ENCODE measurements around the gene LIPI.
"Not testable (repeated sequence)": the region's sequence is repeated elsewhere in the genome, so short reads cannot be mapped to it uniquely, and the experiment has no call there.

LIPI gene

GRCh38 chr21:14215971-14216641 lies 5.4 kb upstream of the LIPI start, which contains the start of gene RBM11:
Gene RBM11 (plus strand): TSS chr21:14216157. CDS start chr21:14216187, 30 bp downstream.
- Histone ChIP-seq H3K4me1 (ENCODE audit: insufficient read depth, low read length) (no peaks in the 10 kb centered on the region), H2AFZ (ENCODE audit: low read depth, low read length) (peak within 1 kb of the TSS; percentile 99), H3K27me3 (ENCODE audit: insufficient read depth, low read length) (peaks cover 8% of the 10 kb centered on the region), H3K9me3 (ENCODE audit: low read length) (no peaks in the 10 kb centered on the region), H3K4me3 (ENCODE audit: low read length) (peak within 1 kb of the TSS; percentile 81), H3K36me3 (ENCODE audit: insufficient read depth, low read length) (no peaks in the 10 kb centered on the region)

DNA sequence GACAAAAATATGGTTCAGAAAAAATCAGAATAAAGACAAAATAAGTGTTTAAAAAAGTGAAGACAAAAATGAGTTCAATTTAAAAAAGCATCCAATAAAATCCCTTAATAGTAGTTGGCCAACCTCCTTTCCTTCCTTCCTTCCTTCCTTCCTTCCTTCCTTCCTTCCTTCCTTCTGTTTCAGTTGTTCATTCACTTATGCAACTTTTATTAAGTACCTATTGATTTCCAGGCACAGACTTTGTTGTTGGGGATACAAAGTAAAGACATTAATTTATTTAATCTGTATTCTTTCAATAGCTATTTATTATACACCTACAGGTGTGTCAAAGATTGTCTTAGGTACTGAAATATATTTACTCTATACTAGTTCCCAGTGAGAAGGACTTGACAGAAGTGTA lies 2.4 kb upstream of the LIPI start:
- Histone ChIP-seq H3K27me3 (ENCODE audit: insufficient read depth, low read length) (peaks cover 16% of the 10 kb centered on the region), H3K9me3 (ENCODE audit: low read length) (no peaks in the 10 kb centered on the region), H3K36me3 (ENCODE audit: insufficient read depth, low read length) (no peaks in the 10 kb centered on the region), H3K4me1 (ENCODE audit: insufficient read depth, low read length) (no peaks in the 10 kb centered on the region), H3K4me3 (ENCODE audit: low read length) (no peak overlapping the region), H2AFZ (ENCODE audit: low read depth, low read length) (no peak overlapping the region)

DNA sequence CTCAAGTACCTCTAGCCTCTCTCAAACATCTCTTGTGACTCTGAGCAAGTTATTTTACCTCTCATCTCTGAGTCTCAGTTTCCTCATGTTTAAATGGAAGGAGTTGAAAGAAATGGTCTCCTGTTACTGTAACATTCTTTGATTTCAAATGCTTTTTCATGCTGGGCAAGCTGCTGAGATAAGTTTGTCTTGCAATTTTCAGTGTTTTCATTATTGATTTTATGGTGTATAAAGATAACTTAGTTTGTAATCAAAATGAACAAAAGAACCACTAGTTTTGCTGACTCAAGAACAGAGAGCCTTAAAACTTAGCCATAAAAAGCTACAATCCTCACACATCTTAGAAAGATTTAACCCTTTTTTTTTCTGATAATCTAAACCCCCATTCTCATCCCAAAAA lies 4.5 kb downstream of the LIPI start:
- H3K9me3 ChIP-seq (ENCODE audit: low read length) = no peaks in the 10 kb centered on the region
- H3K4me3 ChIP-seq (ENCODE audit: low read length) = no peak overlapping the region
- no peak overlapping the region for H2AFZ ChIP-seq (ENCODE audit: low read depth, low read length)
- peaks cover 10% of the 10 kb centered on the region for H3K27me3 ChIP-seq (ENCODE audit: insufficient read depth, low read length)
- H3K4me1 ChIP-seq (ENCODE audit: insufficient read depth, low read length) = no peaks in the 10 kb centered on the region
- H3K36me3 ChIP-seq (ENCODE audit: insufficient read depth, low read length) = no peaks in the 10 kb centered on the region

- H2AFZ ChIP-seq (ENCODE audit: low read depth, low read length); H3K4me3 ChIP-seq (ENCODE audit: low read length); H3K36me3 ChIP-seq (ENCODE audit: insufficient read depth, low read length); H3K9me3 ChIP-seq (ENCODE audit: low read length); H3K4me1 ChIP-seq (ENCODE audit: insufficient read depth, low read length); H3K27me3 ChIP-seq (ENCODE audit: insufficient read depth, low read length): not testable (repeated sequence)
Observed at GRCh38 chr21:14166463-14167223, 44.1 kb downstream of the LIPI start.

DNA sequence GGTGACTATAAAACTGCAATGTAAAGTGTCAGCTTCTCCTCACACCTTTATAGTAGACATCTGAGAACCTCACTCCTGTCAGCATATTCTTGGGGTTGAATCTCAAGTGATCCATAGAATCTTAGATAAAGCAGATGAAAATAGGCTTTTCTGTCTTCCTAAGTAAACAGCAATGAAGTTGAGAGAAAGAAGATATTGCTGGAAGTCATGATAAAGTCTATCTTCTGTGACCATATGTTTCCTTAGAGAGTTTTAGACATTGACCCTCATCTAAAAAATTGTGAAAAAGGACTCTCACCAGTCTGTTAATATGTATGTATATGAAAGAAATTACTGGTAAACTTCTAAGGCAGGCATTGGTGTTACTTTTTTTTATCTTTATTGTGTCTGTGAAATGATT lies 66.8 kb downstream of the LIPI start:
- H3K36me3 ChIP-seq (ENCODE audit: insufficient read depth, low read length) = no peaks in the 10 kb centered on the region
- no peak overlapping the region for H2AFZ ChIP-seq (ENCODE audit: low read depth, low read length)
- H3K4me3 ChIP-seq (ENCODE audit: low read length) = no peak overlapping the region
- no peaks in the 10 kb centered on the region for H3K9me3 ChIP-seq (ENCODE audit: low read length)
- H3K4me1 ChIP-seq (ENCODE audit: insufficient read depth, low read length) = no peaks in the 10 kb centered on the region
- no peaks in the 10 kb centered on the region for H3K27me3 ChIP-seq (ENCODE audit: insufficient read depth, low read length)

GRCh38 chr21:14124266-14124665 lies 86.5 kb downstream of the LIPI start:
- H3K27me3 ChIP-seq (ENCODE audit: insufficient read depth, low read length) = no peaks in the 10 kb centered on the region
- no peaks in the 10 kb centered on the region for H3K9me3 ChIP-seq (ENCODE audit: low read length)
- H3K4me1 ChIP-seq (ENCODE audit: insufficient read depth, low read length) = no peaks in the 10 kb centered on the region
- H3K36me3 ChIP-seq (ENCODE audit: insufficient read depth, low read length) = no peaks in the 10 kb centered on the region
- H3K4me3 ChIP-seq (ENCODE audit: low read length) = no peak overlapping the region
- H2AFZ ChIP-seq (ENCODE audit: low read depth, low read length) = no peak overlapping the region

DNA sequence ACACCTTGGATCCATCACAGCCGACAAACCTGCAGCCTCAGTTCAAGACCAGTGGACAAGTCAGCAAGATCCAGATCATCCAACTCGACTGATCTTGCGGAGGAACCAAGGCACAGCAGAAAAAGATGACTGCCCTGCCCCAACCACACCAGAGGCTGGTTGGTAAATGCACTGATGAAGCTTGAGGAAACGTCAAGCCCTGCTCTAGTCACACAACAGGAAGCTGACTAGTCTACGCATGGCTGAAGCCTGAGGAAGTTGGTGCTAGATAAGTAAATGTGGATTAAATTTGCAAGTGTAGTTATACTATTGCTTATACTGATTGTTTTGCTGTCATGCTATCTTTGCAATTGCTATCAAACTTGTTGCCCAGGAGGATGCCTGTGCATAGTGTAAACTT lies 89.0 kb downstream of the LIPI start:
- Histone ChIP-seq H3K4me3 (ENCODE audit: low read length) (no peak overlapping the region), H3K9me3 (ENCODE audit: low read length) (no peaks in the 10 kb centered on the region), H3K4me1 (ENCODE audit: insufficient read depth, low read length) (no peaks in the 10 kb centered on the region)

GRCh38 chr21:14120091-14120734 lies 90.5 kb downstream of the LIPI start:
- no peak overlapping the region for H3K4me3 ChIP-seq (ENCODE audit: low read length)

More for the DNA sequence above, 89.0 kb downstream of the LIPI start:
- no peak overlapping the region for H2AFZ ChIP-seq (ENCODE audit: low read depth, low read length)
- H3K27me3 ChIP-seq (ENCODE audit: insufficient read depth, low read length) = no peaks in the 10 kb centered on the region
- no peaks in the 10 kb centered on the region for H3K36me3 ChIP-seq (ENCODE audit: insufficient read depth, low read length)

GRCh38 chr21:14119038-14119437 lies 91.7 kb downstream of the LIPI start:
- H3K9me3 ChIP-seq (ENCODE audit: low read length) = no peaks in the 10 kb centered on the region
- H3K36me3 ChIP-seq (ENCODE audit: insufficient read depth, low read length) = peaks cover 3% of the 10 kb centered on the region
- H3K4me1 ChIP-seq (ENCODE audit: insufficient read depth, low read length) = no peaks in the 10 kb centered on the region
- no peak overlapping the region for H2AFZ ChIP-seq (ENCODE audit: low read depth, low read length)
- H3K4me3 ChIP-seq (ENCODE audit: low read length) = no peak overlapping the region
- no peaks in the 10 kb centered on the region for H3K27me3 ChIP-seq (ENCODE audit: insufficient read depth, low read length)

More at GRCh38 chr21:14120091-14120734, 90.5 kb downstream of the LIPI start:
- Histone ChIP-seq H3K27me3 (ENCODE audit: insufficient read depth, low read length) (no peaks in the 10 kb centered on the region), H2AFZ (ENCODE audit: low read depth, low read length) (no peak overlapping the region), H3K9me3 (ENCODE audit: low read length) (no peaks in the 10 kb centered on the region), H3K4me1 (ENCODE audit: insufficient read depth, low read length) (no peaks in the 10 kb centered on the region), H3K36me3 (ENCODE audit: insufficient read depth, low read length) (no peaks in the 10 kb centered on the region)

DNA sequence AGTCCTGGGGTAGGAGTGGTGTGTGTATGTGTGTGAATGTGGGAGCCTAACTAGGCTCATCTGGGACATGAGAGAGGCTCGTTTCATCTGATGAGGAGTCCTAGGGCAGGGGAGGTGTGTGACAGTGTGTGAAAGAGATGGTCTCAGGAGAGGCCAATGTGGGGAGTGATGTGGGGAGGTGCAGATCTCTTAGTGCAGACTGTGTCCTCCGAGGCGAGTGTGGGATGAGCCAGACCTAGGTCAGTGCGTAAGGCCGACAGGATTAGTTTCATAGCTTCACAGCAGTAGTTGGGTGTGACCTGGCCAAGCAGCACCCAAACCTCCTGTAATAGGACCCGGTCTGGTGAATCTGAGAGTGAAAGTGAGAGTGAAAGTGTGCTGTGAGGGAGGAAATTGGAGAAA lies 94.7 kb downstream of the LIPI start:
- no peaks in the 10 kb centered on the region for H3K27me3 ChIP-seq (ENCODE audit: insufficient read depth, low read length)
- H3K4me1 ChIP-seq (ENCODE audit: insufficient read depth, low read length) = no peaks in the 10 kb centered on the region
- no peak overlapping the region for H2AFZ ChIP-seq (ENCODE audit: low read depth, low read length)
- H3K36me3 ChIP-seq (ENCODE audit: insufficient read depth, low read length) = peaks cover 3% of the 10 kb centered on the region
- H3K4me3 ChIP-seq (ENCODE audit: low read length) = no peak overlapping the region
- no peaks in the 10 kb centered on the region for H3K9me3 ChIP-seq (ENCODE audit: low read length)

GRCh38 chr21:14115646-14116045 lies 95.1 kb downstream of the LIPI start:
- no peaks in the 10 kb centered on the region for H3K27me3 ChIP-seq (ENCODE audit: insufficient read depth, low read length)
- no peak overlapping the region for H2AFZ ChIP-seq (ENCODE audit: low read depth, low read length)

DNA sequence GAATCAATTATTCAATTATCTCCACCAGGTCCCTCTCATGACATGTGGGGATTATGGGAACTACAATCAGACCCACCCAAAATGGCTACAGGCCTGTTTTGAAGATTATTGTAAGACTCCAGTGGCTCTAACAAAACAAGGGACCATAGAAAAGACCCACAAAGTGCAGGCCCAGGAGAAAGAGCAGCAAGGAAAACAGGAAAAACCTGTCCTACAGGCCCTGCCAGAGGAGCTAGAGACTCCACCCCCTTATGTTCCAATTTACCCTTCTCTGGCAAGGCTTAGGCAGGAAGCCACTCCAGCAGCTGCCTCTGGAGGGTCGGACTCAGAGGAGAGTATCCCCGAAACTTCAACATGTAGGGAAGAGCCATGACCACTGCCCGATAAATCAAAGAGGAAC lies 96.5 kb downstream of the LIPI start:
- Histone ChIP-seq H3K9me3 (ENCODE audit: low read length) (no peaks in the 10 kb centered on the region), H3K27me3 (ENCODE audit: insufficient read depth, low read length) (no peaks in the 10 kb centered on the region), H3K36me3 (ENCODE audit: insufficient read depth, low read length) (peaks cover 3% of the 10 kb centered on the region), H3K4me1 (ENCODE audit: insufficient read depth, low read length) (no peaks in the 10 kb centered on the region), H3K4me3 (ENCODE audit: low read length) (no peak overlapping the region), H2AFZ (ENCODE audit: low read depth, low read length) (no peak overlapping the region)

More at GRCh38 chr21:14115646-14116045, 95.1 kb downstream of the LIPI start:
- Histone ChIP-seq H3K9me3 (ENCODE audit: low read length) (no peaks in the 10 kb centered on the region), H3K4me3 (ENCODE audit: low read length) (no peak overlapping the region), H3K4me1 (ENCODE audit: insufficient read depth, low read length) (no peaks in the 10 kb centered on the region), H3K36me3 (ENCODE audit: insufficient read depth, low read length) (peaks cover 3% of the 10 kb centered on the region)

DNA sequence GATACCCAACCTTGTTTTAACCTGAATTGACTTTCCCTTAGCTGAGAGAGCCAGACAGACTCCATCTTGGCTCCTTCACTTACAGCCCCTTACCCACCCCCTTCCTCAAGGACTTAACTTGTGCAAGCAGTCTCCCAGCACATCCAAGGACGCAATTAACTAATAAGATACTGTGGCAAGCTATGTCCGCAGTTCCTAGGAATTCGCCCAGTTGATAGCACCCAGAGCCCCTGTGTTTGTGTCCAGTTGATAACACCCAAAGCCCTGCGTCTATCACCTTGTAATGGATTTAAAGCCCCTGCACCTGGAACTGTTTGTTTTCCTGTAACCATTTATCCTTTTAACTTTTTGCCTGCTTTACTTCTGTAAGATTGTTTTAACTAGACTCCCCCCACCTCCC lies 106.2 kb downstream of the LIPI start:
- H3K36me3 ChIP-seq (ENCODE audit: insufficient read depth, low read length); H2AFZ ChIP-seq (ENCODE audit: low read depth, low read length); H3K4me3 ChIP-seq (ENCODE audit: low read length); H3K27me3 ChIP-seq (ENCODE audit: insufficient read depth, low read length); H3K4me1 ChIP-seq (ENCODE audit: insufficient read depth, low read length); H3K9me3 ChIP-seq (ENCODE audit: low read length): not testable (repeated sequence)

All from neuron (in vitro differentiated cells).